ENCODE results near the gene RHEB. TPM values are rescaled to one million over a fixed set of nuclear protein-coding genes. Genes with fewer than 3 reads are reported as not detected.

Gene RHEB
- total RNA-seq, 1 donor from 2014 or later, result 71.7 TPM

DNA sequence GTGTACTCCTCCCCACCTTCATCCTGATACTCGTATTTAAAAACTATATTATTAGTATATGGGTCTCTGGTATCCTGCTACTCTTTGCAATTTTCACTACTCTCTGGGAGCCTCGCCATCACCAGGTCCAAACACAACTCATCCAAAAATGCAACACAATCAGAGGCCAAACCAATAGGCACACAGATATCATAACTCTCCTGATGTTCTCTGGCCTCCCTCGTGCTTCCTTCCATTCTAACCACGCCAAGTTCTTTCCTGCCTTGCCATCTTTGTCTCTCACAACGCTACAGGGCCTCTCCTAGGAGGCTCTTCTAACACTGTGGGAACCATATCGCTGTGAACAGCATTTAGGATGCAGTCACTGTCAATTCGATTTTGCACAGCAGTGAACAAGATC lies 7.3 kb downstream of the RHEB start:
- Mint-ChIP-seq H3K9me3 (ENCODE audit: low read depth) (peaks cover 5% of the 10 kb centered on the region), H3K36me3 (ENCODE audit: insufficient read depth) (peaks cover 6% of the 10 kb centered on the region), H3K4me1 (ENCODE audit: low read depth) (peaks cover 21% of the 10 kb centered on the region), H3K27ac (peak overlapping the region; percentile 18), H3K27me3 (no peaks in the 10 kb centered on the region), H3K4me3 (ENCODE audit: low read depth) (no peak overlapping the region)
- TF ChIP-seq, protein P1, sequence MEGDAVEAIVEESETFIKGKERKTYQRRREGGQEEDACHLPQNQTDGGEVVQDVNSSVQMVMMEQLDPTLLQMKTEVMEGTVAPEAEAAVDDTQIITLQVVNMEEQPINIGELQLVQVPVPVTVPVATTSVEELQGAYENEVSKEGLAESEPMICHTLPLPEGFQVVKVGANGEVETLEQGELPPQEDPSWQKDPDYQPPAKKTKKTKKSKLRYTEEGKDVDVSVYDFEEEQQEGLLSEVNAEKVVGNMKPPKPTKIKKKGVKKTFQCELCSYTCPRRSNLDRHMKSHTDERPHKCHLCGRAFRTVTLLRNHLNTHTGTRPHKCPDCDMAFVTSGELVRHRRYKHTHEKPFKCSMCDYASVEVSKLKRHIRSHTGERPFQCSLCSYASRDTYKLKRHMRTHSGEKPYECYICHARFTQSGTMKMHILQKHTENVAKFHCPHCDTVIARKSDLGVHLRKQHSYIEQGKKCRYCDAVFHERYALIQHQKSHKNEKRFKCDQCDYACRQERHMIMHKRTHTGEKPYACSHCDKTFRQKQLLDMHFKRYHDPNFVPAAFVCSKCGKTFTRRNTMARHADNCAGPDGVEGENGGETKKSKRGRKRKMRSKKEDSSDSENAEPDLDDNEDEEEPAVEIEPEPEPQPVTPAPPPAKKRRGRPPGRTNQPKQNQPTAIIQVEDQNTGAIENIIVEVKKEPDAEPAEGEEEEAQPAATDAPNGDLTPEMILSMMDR (IDR thresholded peaks at IDR 0.05; ENCODE audit: unreplicated experiment), result no peak
- DNase-seq (ENCODE audit: low spot score, unreplicated experiment), result no peak

DNA sequence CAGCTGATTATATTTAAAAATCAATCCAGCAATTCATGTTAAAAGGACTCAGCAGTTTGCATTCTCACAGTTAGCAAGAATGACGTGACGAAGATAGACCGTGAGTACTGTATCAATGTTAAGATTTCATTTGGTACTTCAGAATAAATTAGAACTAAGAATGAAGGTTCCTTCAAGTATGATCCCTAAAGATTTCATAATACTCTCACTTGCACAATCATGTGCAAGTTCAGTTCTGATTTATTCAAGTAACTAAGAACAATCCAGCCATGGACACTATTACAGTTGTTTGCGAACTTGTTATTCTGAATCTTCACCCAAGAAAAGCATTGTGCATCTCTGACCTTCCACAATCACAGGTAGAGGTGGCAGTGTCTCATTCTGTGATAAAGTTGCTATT lies 7.7 kb downstream of the RHEB start:
- peaks cover 5% of the 10 kb centered on the region for H3K36me3 Mint-ChIP-seq (ENCODE audit: insufficient read depth)
- H3K27ac Mint-ChIP-seq, result peak overlapping the region; percentile 18
- H3K9me3 Mint-ChIP-seq (ENCODE audit: low read depth), result peaks cover 5% of the 10 kb centered on the region
- TF ChIP-seq, protein P1 (IDR thresholded peaks at IDR 0.05; ENCODE audit: unreplicated experiment), result no peak
- H3K27me3 Mint-ChIP-seq, result no peaks in the 10 kb centered on the region
- H3K4me3 Mint-ChIP-seq (ENCODE audit: low read depth), result no peak overlapping the region
- DNase-seq (ENCODE audit: low spot score, unreplicated experiment), result no peak
- peaks cover 19% of the 10 kb centered on the region for H3K4me1 Mint-ChIP-seq (ENCODE audit: low read depth)

DNA sequence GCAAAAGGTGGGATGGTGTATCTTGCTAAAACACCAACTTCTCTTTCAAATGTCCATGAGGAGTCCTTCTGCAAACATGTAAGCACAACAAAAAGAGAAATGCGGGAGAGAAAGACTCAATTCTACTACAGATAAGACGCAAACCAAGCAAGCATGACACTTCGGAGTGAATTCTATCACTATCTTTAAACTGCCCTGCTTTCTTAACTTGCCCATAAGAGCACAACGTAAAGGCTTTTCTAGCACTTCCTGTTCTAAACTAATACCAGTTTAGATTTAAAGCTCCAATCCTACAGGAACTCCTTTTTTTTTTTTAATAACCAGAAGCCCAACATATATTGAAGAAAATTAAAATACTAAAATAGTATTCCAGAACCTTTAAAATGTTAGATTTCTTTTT lies 8.4 kb downstream of the RHEB start:
- Mint-ChIP-seq H3K27me3 (no peaks in the 10 kb centered on the region), H3K9me3 (ENCODE audit: low read depth) (peaks cover 5% of the 10 kb centered on the region), H3K27ac (no peak overlapping the region), H3K4me3 (ENCODE audit: low read depth) (no peak overlapping the region), H3K4me1 (ENCODE audit: low read depth) (peaks cover 17% of the 10 kb centered on the region), H3K36me3 (ENCODE audit: insufficient read depth) (peaks cover 5% of the 10 kb centered on the region)
- TF ChIP-seq, protein P1 (IDR thresholded peaks at IDR 0.05; ENCODE audit: unreplicated experiment), result no peak
- no peak for DNase-seq (ENCODE audit: low spot score, unreplicated experiment)

DNA sequence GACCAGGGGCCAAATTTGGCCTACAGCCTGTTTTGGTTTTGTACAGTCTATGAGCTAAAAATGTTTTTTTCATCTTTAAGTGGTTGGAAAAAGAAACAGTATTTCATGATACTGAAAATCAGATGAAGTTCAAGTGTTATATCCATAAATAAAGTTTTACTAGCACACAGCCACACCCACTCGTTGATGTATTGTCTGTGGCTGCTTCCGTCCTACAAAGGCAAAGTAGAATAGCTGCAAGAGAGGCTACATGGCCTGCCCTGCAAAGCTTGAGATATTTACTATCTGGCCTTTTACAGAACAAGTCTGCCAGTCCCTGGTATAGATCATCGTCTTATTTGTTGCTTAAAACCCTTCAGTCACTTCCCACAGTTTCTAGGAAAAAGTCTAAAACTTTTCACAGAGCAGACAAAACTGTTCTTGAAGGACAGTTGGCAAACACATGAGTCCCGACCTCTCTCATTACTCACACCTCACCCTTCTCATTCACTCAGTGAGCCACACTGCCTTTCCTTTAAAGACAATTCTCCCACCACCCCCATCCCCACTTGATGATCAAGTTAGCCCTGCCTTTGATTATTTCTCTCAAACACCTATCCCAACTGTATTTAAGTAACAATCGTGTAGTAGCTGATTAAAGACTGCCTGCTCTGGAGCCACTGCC lies 9.9 kb downstream of the RHEB start:
- Mint-ChIP-seq H3K4me3 (ENCODE audit: low read depth) (no peak overlapping the region), H3K4me1 (ENCODE audit: low read depth) (peaks cover 15% of the 10 kb centered on the region), H3K9me3 (ENCODE audit: low read depth) (peaks cover 5% of the 10 kb centered on the region), H3K27me3 (no peaks in the 10 kb centered on the region), H3K27ac (peak overlapping the region; percentile 41), H3K36me3 (ENCODE audit: insufficient read depth) (peaks cover 3% of the 10 kb centered on the region)
- TF ChIP-seq, protein P1 (IDR thresholded peaks at IDR 0.05; ENCODE audit: unreplicated experiment), result no peak
- DNase-seq (ENCODE audit: low spot score, unreplicated experiment), result no peak

DNA sequence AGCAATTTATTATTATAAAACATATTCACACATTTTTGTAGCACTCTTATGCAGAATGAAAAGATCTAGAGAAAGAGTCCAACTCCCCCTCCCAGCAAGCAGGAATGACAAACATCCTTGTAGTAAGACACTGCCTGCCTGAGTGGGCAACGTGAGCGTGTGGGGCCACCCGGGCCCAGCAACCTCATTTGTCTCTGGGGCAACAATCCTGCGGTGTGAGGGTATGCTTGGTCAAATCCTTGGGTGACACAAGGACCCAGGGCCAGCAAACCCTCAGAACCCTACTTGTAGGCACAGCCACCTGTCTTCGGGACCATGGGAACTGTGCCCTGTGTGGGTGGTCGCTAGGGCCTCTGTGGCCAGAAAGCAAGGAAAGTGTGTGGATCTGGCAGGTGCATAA lies 10.7 kb downstream of the RHEB start:
- Mint-ChIP-seq H3K9me3 (ENCODE audit: low read depth) (no peaks in the 10 kb centered on the region), H3K36me3 (ENCODE audit: insufficient read depth) (peaks cover 1% of the 10 kb centered on the region), H3K4me3 (ENCODE audit: low read depth) (no peak overlapping the region), H3K27me3 (no peaks in the 10 kb centered on the region), H3K27ac (no peak overlapping the region), H3K4me1 (ENCODE audit: low read depth) (peaks cover 17% of the 10 kb centered on the region)
- TF ChIP-seq, protein P1 (IDR thresholded peaks at IDR 0.05; ENCODE audit: unreplicated experiment), result no peak
- no peak for DNase-seq (ENCODE audit: low spot score, unreplicated experiment)
